Cardiac fibroblast (primary cell): Measurements from ENCODE around the gene MYO5B.
A peak's percentile ranks its signal among the peaks of the same experiment; 100 is the strongest.

Experiments used
- DNase-seq, 2 donors: peaks; one replicate each; pipeline versions ENCODE4 v3.0.0 to v3.0.0-alpha.2; 2010; ENCODE audit warnings: low read depth in 2 of 2
- H3K4me3 ChIP-seq, 2 donors: replicated peaks in 1 of 2; 1 replicate in 1 of 2; 2 replicates in 1 of 2; pipeline ENCODE4 v1.5.1; 2011; ENCODE audit warnings: low read depth in 2 of 2, low read length in 2 of 2, mild to moderate bottlenecking in 2 of 2, moderate library complexity in 1 of 2
- CTCF ChIP-seq: IDR thresholded peaks from one replicate; pipeline ENCODE4 v1.5.1; 2011; ENCODE audit warnings: low read depth, mild to moderate bottlenecking, low read length, inconsistent platforms

Gene MYO5B

GRCh38 chr18:50209311-50209710 is 14.4 kb upstream of the MYO5B start:
- H3K4me3 ChIP-seq = no peak overlapping the region
- no peak for TF ChIP-seq CTCF
- no peak for DNase-seq

- no peak for TF ChIP-seq CTCF
- no peak for DNase-seq
- no peak overlapping the region for H3K4me3 ChIP-seq
Observed at GRCh38 chr18:50207722-50208121, 12.8 kb upstream of the MYO5B start.

- peak; percentile 39 to 48 for DNase-seq
- no peak overlapping the region for H3K4me3 ChIP-seq
Observed at GRCh38 chr18:50203801-50204604, 9.1 kb upstream of the MYO5B start.

GRCh38 chr18:50201476-50202018 is 6.6 kb upstream of the MYO5B start:
- H3K4me3 ChIP-seq = no peak overlapping the region
- no peak for DNase-seq
- no peak for TF ChIP-seq CTCF

More at GRCh38 chr18:50203801-50204604, 9.1 kb upstream of the MYO5B start:
- TF ChIP-seq CTCF = peak; percentile 62

- DNase-seq = no peak
- TF ChIP-seq CTCF = no peak
- H3K4me3 ChIP-seq = no peak overlapping the region
Observed at GRCh38 chr18:50199921-50200320, 5.0 kb upstream of the MYO5B start.

GRCh38 chr18:50199346-50199855 is 4.5 kb upstream of the MYO5B start:
- no peak for TF ChIP-seq CTCF
- no peak overlapping the region for H3K4me3 ChIP-seq
- no peak for DNase-seq

GRCh38 chr18:50196261-50196660 is 1.3 kb upstream of the MYO5B start:
- no peak for DNase-seq
- no peak overlapping the region for H3K4me3 ChIP-seq
- TF ChIP-seq CTCF = no peak
